HepG2 (cell line): ENCODE results near the gene PCAT7. TPM values are rescaled to one million over a fixed set of nuclear protein-coding genes. Genes with fewer than 3 reads are reported as not detected.
"Not testable (repeated sequence)": the region's sequence is repeated elsewhere in the genome, so short reads cannot be mapped to it uniquely, and the experiment has no call there.

Experiments used
- ATAC-seq: fragments of 200-7000 bp; cut with Tn5 transposase; 3 replicates; pipeline ENCODE4 v1.9.1; 2020; ENCODE audit warnings: mild to moderate bottlenecking, moderate library complexity
- BruUV-seq: library from RNA; stranded (reverse); fragments of 400-500 nt; replicated peaks from 2 replicates; lab custom pipeline; 2021; lab: Mats Ljungman, UMichigan
- CTCF ChIA-PET: fragments of 300-600 bp; formaldehyde crosslinking; extraction: SDS; loops from one replicate; lab custom pipeline; 2021; ENCODE audit warnings: low total read pairs, inconsistent platforms, low intra/inter-chr PET ratio; lab: Yijun Ruan, JAX
- POLR2A ChIA-PET: fragments of 350-600 bp; sonication (Branson Sonifier 250); formaldehyde crosslinking; loops from one replicate; lab custom pipeline; 2020; ENCODE audit warnings: antibody characterized with exemption, inconsistent platforms; lab: Yijun Ruan, JAX
- DNase-seq: peaks from one replicate; pipeline ENCODE4 v3.0.0-alpha.2; 2015; ENCODE audit warnings: low spot score
- FAIRE-seq: peaks from 3 replicates; lab custom pipeline; 2011; peaks lifted over from hg19 to GRCh38; lab: Jason Lieb, UNC
- H2AFZ ChIP-seq: one replicate; pipeline ENCODE4 v1.6.1; 2011; ENCODE audit warnings: low read length, inconsistent platforms
- H3K27ac ChIP-seq: fragments of 300-600 bp; 3 replicates; pipeline ENCODE4 v1.8.0; 2011; ENCODE audit warnings: mixed run types, mild to moderate bottlenecking, mixed read lengths, low read length, inconsistent platforms; ENCODE audit not compliant: insufficient read depth; ENCODE audit errors: extremely low read length
- H3K27me3 ChIP-seq, 2 experiments: fragments of 200-600 bp in 1 of 2; 2 replicates in 1 of 2; 3 replicates in 1 of 2; pipeline versions ENCODE4 v1.6.0 to v1.8.0; 2011; ENCODE audit warnings: low read length in 2 of 2, mild to moderate bottlenecking in 2 of 2, moderate library complexity in 2 of 2, inconsistent platforms in 1 of 2; ENCODE audit not compliant: insufficient read depth in 2 of 2, control insufficient read depth in 1 of 2
- H3K36me3 ChIP-seq, 2 experiments: fragments of 200-600 bp in 1 of 2; replicated peaks in 1 of 2; 2 replicates in 1 of 2; 3 replicates in 1 of 2; pipeline versions ENCODE4 v1.5.1 to v1.8.0; 2011; ENCODE audit warnings: low read length in 2 of 2, inconsistent platforms in 1 of 2; ENCODE audit not compliant: insufficient read depth in 2 of 2, control insufficient read depth in 1 of 2
- H3K4me1 ChIP-seq: 2 replicates; pipeline ENCODE4 v1.5.1; 2012; ENCODE audit warnings: low read length, inconsistent platforms; ENCODE audit not compliant: insufficient read depth
- H3K4me2 ChIP-seq: 2 replicates; pipeline ENCODE4 v1.6.0; 2011; ENCODE audit warnings: low read depth, low read length, inconsistent platforms
- H3K4me3 ChIP-seq, 3 experiments: fragments of 200-600 bp in 1 of 3; sonication (generic), shearing (Covaris generic) in 1 of 3; replicated peaks in 1 of 3; 2 replicates each; pipeline ENCODE4 v1.5.1; 2011 to 2016; ENCODE audit warnings: low read length in 3 of 3, inconsistent platforms in 2 of 3, low read depth in 2 of 3, mild to moderate bottlenecking in 2 of 3, control low read depth in 1 of 3, mixed read lengths in 1 of 3; ENCODE audit not compliant: insufficient read depth in 1 of 3
- H3K79me2 ChIP-seq: one replicate; pipeline ENCODE4 v1.6.1; 2011; ENCODE audit warnings: low read length, inconsistent platforms; ENCODE audit not compliant: insufficient read depth
- H3K9ac ChIP-seq: 2 replicates; pipeline ENCODE4 v1.6.0; 2011; ENCODE audit warnings: mild to moderate bottlenecking, low read depth, low read length, inconsistent platforms; ENCODE audit not compliant: insufficient read depth
- H3K9me3 ChIP-seq: 2 replicates; pipeline ENCODE4 v1.5.1; 2012; ENCODE audit warnings: mild to moderate bottlenecking, low read length
- H4K20me1 ChIP-seq: 2 replicates; pipeline ENCODE4 v1.6.0; 2011; ENCODE audit warnings: inconsistent platforms, mild to moderate bottlenecking, low read length, moderate library complexity; ENCODE audit not compliant: insufficient read depth
- ZNF670 ChIP-seq: sonication (generic); formaldehyde crosslinking; IDR thresholded peaks from 2 replicates; pipeline ENCODE4 v1.8.0; 2022; ENCODE audit warnings: mild to moderate bottlenecking, missing genetic modification reagents, borderline replicate concordance
- WGBS: methylation state at CpG from one replicate; pipeline ENCODE4 v1.1.6; 2017; ENCODE audit warnings: low lambda C conversion rate; 5-methylcytosine and 5-hydroxymethylcytosine counted together
- in situ Hi-C: cut with HindIII; loops from 2 replicates; pipeline ENCODE4 v1.10.0; 2017; ENCODE audit warnings: low pct_unique_long_range_greater_than_20kb; ENCODE audit not compliant: extremely low pct_ligation_motif_present
- intact Hi-C: fragments of 100-400 bp; cut with micrococcal nuclease; formaldehyde crosslinking; loops from one replicate; pipeline ENCODE4 v1.10.0; 2022; ENCODE audit not compliant: unreplicated experiment
- polyA plus RNA-seq, 8 experiments: library from polyadenylated mRNA; depleted of rRNA in 3 of 8; stranded (reverse) in 7 of 8; unstranded in 1 of 8; fragments of >200 nt; fragmentation: Illumina TruSeq in 4 of 8; extraction: Trizol in 4 of 8; gene quantifications; 2 replicates each; pipeline versions ENCODE4 v1.2.1 to v1.2.3, GENCODE V29; 2011 to 2016; ENCODE audit warnings: low read depth in 4 of 8, missing spikeins in 1 of 8, mixed read lengths in 1 of 8; ENCODE audit not compliant: insufficient read depth in 1 of 8
- total RNA-seq, 5 experiments: library from RNA; depleted of rRNA; stranded (reverse); fragments of >200 nt; fragmentation: Illumina TruSeq; extraction: Trizol; gene quantifications; 2 replicates each; pipeline ENCODE4 v1.2.3, GENCODE V29; 2016; ENCODE audit warnings: low read depth in 1 of 5
- TF ChIP-seq, protein P1 (sequence below): sonication (generic); formaldehyde crosslinking; IDR thresholded peaks from 2 replicates; pipeline ENCODE4 v1.5.0; 2020; ENCODE audit warnings: mild to moderate bottlenecking, missing genetic modification reagents
- TF ChIP-seq, protein P2 (sequence below): sonication (generic); formaldehyde crosslinking; IDR thresholded peaks from 2 replicates; pipeline ENCODE4 v1.8.1; 2023; ENCODE audit warnings: mild to moderate bottlenecking, inconsistent platforms, moderate library complexity, missing genetic modification reagents, borderline replicate concordance

PCAT7 gene
- total and polyA plus RNA-seq, 2 of the 13 experiments (the other 11 are each of a cell fraction or from before 2014, with no cell fraction given), result 2.3 to 3.9 TPM

DNA sequence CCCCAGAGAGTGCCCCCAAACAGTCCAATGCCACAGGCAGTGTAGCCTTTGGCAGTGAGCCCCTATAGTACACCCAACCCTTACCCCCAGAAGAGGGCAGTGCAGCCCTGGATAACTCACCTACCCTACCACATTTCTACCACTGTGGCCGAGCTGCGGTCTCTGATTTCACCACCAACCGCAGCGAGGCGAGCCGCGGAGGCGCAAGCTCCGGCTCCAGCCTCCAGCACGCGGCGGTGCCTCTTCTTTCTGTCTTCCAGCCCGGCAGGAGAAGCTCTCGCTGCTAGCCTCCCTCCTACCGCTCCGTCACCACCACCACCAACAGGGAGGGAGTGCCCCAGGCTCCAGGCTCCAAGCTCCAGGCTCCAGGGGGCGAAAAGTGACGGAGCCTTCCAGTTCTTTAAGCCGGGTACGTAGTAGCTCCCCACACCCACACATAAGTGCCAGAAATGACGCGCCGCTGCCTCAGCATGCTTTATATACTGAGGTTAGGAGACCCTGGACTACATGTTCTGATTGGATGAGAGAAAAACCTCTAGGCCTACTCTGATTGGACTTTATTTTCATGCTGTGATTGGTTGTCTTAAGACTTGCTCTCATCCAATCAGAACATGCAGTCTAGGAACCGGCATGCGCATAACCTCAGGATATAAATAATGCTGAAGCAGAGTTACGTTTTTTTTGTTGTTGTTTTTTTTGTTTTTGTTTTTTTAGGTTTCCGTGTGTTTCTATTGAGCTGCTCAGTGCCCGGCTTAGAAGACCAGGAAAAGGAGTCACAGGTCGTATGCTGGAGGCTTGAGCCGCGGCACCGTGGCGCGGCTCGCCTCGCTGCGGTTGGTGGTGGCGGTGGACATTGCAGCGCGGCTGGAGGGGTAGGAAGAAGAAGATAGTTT lies at the start of gene PCAT7 (continued):
- TF ChIP-seq, protein P1, sequence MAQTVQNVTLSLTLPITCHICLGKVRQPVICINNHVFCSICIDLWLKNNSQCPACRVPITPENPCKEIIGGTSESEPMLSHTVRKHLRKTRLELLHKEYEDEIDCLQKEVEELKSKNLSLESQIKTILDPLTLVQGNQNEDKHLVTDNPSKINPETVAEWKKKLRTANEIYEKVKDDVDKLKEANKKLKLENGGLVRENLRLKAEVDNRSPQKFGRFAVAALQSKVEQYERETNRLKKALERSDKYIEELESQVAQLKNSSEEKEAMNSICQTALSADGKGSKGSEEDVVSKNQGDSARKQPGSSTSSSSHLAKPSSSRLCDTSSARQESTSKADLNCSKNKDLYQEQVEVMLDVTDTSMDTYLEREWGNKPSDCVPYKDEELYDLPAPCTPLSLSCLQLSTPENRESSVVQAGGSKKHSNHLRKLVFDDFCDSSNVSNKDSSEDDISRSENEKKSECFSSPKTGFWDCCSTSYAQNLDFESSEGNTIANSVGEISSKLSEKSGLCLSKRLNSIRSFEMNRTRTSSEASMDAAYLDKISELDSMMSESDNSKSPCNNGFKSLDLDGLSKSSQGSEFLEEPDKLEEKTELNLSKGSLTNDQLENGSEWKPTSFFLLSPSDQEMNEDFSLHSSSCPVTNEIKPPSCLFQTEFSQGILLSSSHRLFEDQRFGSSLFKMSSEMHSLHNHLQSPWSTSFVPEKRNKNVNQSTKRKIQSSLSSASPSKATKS (CRISPR knock-in tag), result no peak
- TF ChIP-seq ZNF670 (CRISPR knock-in tag), result peak; percentile 9; the same call in 1 of the 2 replicates
- TF ChIP-seq, protein P2, sequence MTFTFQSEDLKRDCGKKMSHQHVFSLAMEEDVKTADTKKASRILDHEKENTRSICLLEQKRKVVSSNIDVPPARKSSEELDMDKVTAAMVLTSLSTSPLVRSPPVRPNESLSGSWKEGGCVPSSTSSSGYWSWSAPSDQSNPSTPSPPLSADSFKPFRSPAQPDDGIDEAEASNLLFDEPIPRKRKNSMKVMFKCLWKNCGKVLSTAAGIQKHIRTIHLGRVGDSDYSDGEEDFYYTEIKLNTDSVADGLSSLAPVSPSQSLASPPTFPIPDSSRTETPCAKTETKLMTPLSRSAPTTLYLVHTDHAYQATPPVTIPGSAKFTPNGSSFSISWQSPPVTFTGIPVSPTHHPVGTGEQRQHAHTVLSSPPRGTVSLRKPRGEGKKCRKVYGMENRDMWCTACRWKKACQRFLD (CRISPR knock-in tag), result 0 out of 2 replicates have a peak, but pooled peaks have one; percentile 65

DNA sequence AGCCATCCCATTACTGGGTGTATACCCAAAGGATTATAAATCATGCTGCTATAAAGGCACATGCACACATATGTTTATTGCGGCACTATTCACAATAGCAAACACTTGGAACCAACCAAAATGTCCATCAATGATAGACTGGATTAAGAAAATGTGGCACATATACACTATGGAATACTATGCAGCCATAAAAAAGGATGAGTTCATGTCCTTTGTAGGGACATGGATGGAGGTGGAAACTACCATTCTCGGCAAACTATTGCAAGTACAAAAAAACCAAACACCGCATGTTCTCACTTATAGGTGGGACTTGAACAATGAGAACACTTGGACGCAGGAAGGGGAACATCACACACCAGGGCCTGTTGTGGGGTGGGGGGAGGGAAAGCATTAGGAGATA lies 48.5 kb upstream of the PCAT7 start:
- WGBS, result 96% methylated on average over 4 of the region's 4 CpGs
- H3K27ac ChIP-seq, BruUV-seq, CTCF ChIA-PET, H3K9ac ChIP-seq, H3K36me3 ChIP-seq, H4K20me1 ChIP-seq, H3K79me2 ChIP-seq, H3K4me3 ChIP-seq, ATAC-seq, H3K4me2 ChIP-seq, H3K27me3 ChIP-seq, intact Hi-C loops, H3K9me3 ChIP-seq, DNase-seq, FAIRE-seq, H2AFZ ChIP-seq, POLR2A ChIA-PET: not testable (repeated sequence)
- in situ Hi-C loops, result loop anchor here (5.0 kb wide), 1 partner anchor 49 kb away; no protein-coding TSS in a partner anchor
- peaks cover 33% of the 10 kb centered on the region for H3K4me1 ChIP-seq
